SKM-1 (cell line): ENCODE measurements around the gene MPZL1.
A peak's percentile ranks its signal among the peaks of the same experiment; 100 is the strongest.

Experiments
- DNase-seq: peaks from one replicate; lab custom pipeline; 2025; ENCODE audit not compliant: unreplicated experiment; lab: John Stamatoyannopoulos, UW

MPZL1 gene

GRCh38 chr1:167695147-167695546 lies 26.6 kb upstream of the MPZL1 start:
- DNase-seq = no peak

GRCh38 chr1:167695756-167696561 lies 25.8 kb upstream of the MPZL1 start:
- no peak for DNase-seq

DNA sequence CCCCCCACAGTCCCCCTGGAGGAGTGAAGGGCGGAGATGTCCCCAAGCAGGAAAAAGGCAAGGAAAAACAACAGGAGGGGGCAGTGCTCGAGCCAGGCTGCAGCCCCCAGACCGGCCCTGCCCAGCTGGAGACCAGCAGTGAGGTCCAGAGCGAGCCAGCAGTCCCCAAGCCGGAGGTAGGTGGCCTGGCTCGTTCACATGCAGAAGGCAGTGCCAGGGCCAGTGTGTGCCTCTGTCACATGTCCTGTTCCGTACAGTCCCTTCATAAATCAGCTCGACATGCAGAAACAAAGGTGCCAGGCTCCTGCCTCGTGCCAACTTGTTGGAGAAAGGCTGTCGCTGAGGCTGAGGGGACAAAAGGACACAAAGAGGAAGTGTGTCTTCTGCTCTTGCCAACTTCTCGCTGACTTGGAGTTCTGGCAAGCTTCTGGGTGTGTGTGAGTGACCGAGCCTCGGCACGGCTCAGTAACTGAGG lies 24.1 kb upstream of the MPZL1 start:
- DNase-seq = no peak

- no peak for DNase-seq
Observed at GRCh38 chr1:167698313-167698712, 23.5 kb upstream of the MPZL1 start.

DNA sequence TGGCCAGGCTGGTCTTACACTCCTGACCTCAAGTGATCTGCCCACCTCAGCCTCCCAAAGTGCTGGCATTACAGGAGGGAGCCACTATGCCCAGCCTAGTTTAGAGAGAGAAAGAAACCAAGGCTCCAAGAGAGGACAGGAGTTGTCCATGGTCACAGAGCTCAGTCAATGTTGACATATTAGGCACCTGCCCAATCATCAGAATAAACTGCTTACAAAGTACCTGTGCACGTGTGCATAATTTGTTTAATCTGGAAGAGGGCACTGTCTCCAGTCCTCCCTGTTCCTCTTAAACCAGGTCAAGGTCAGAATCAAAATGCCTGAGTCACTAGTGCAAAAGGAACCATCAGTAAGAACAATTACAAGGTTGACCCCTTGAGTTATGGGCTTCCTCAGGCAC lies 20.3 kb upstream of the MPZL1 start:
- no peak for DNase-seq

GRCh38 chr1:167703557-167703956 lies 18.2 kb upstream of the MPZL1 start:
- no peak for DNase-seq

DNA sequence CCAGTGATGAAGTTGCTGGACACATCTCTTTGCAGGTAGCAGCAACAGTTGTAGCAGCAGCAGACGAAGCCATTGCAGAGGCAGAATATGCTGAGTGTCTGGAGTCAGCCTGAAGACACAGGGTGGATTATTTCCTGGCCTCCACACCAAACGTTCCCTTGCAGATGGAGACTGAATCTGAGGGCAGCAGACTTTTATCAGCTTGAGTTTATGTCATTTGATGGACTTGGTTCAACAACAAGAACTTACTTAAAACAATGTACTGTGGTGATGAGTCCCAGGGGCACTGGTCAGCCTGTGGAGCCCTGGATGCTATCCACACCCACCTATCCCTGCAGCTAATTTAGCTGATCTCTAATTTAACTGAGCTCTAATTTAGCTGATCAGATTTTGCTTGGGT lies 17.1 kb upstream of the MPZL1 start:
- no peak for DNase-seq

DNA sequence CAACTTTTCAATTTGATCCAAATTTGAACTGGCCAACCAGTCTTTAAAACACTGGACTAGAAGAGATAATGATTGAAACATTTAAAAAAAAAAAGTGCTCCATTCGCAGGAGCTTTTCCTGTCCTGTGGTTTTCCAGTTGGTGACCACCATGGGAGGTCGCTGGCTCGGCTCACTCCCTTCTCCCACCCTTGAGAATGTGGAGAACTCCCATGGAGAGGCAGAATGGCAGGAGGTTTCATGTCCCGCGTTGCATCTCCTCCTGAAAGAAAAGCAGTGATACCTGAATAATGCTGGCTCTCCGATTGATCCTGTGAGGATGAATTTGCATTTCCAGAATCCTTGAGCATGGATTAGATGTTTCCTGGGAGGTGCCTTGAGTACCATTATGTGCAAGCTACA lies 16.5 kb upstream of the MPZL1 start:
- no peak for DNase-seq

DNA sequence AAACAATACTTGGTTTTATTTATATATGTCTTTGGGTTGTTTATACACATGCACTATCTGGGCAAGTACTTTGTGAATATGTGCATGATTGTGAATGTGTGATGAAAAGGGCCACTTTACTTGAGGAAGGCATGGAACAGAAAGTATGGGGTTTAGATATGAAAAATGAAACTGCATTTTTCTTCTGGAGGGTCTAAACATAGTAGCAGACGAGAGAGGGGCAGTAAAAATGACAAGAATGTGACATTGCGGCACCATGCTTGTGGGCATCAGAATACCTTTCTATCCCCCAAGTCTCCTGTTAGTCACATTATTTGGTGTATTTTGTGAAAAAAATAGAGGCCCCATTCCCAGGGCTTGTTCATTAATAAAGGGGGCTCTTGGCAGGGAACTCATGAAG lies 15.4 kb upstream of the MPZL1 start:
- no peak for DNase-seq

DNA sequence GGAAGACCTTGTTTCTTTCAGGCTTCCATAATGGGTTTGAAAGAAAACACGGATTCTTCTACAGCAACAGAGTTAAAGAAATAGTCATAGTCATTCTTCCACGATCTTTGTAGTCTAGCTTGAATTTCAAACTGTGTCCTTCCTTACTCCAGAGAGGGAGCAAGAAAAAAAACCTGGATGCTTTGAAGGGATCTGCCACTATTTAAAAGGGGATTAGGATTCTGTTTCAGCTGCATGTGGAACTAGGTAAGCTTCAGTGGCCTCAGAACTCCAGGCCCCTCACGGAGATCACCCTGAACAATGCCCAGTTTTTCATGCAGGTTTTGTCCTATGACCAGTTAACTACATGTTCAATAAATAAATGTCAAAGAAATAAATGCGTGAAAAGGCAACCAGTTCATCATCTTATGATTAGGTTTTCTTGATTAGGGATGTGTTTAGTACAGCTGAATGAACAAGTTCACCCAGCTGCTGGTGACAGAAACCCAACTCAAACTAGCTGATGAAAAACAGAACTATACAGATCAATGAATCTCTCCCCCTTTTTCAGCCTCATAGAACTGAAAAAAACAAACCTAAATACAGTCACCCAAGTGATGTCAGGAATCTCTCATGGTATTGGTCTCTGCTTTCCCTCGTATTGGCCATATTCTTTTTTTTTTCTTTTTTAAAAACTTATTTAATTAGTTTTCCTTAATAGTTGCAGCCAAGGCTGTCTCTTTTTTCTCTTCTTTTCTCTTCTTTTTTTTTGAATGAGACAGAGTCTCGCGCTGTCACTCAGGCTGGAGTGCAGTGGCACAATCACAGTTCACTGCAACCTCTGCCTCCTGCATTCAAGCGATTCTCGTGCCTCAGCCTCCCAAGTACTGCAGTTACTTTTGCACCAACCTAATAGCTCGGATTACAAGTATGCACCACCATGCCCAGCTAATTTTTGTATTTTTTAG lies 14.6 kb upstream of the MPZL1 start:
- DNase-seq = no peak

GRCh38 chr1:167707942-167708341 lies 13.8 kb upstream of the MPZL1 start:
- DNase-seq = no peak

- DNase-seq = peak; percentile 66
Observed at GRCh38 chr1:167708940-167709389, 12.8 kb upstream of the MPZL1 start.

- no peak for DNase-seq
Observed at GRCh38 chr1:167710836-167711235, 10.9 kb upstream of the MPZL1 start.

DNA sequence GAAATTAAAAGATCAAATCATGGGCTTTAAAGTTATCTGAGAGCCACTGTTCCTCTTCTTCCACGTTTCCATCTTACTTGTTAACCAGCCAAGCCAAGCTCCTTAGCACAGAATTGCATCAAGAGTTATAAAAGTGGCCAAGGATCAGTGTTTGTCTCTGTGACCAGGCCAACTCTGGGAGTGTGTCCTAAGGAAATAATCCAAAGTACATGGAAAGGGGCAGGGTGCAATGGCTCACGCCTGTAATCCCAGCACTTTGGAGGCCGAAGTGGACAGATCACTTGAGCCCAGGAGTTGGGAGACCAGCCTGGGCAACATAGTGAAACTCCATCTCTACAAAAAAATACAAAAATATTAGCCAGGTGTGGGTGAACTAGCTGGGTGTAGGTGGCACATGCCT lies 10.0 kb upstream of the MPZL1 start:
- no peak for DNase-seq

DNA sequence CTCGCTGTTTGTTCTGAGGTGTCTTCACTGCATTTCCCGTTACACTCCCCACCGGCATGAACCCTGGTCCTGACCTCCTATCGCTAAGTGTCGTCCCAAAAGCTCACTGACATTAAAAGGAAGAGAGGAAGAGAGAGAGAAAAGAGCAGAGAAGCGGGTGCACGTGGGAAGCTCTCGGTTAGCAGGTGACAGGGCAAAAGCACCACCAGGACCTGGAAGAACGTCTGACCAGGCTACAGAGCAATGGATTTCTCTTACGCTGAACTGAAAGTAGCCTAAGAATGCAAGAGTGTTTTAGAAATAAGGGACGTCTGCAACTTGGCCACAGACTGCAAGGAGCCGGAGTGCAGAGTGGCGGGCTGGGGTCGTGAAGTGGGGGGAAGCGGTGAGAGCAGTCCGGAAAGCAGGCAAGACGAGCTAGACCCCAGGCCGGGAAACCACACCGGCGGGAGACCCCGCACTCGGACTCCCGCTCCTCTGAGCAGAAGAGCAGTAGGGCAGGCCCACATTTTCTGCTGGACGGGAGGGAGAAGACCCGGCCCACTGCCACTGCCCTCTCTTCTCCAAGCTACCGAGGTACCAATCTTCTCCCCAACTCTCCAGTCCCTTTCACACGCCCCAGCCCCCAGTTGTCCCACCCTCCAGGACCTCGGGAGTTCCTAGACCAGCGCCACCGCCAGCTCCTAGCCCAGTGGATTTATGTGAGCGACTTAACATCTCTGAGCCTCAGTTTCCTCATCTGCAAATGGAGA lies 8.3 kb upstream of the MPZL1 start:
- DNase-seq = no peak

- DNase-seq = no peak
Observed at GRCh38 chr1:167714098-167714438, 7.7 kb upstream of the MPZL1 start.

- DNase-seq = peak; percentile 93
Observed at GRCh38 chr1:167714439-167715156, 7.2 kb upstream of the MPZL1 start.

GRCh38 chr1:167715157-167715999 lies 6.4 kb upstream of the MPZL1 start:
- peak; percentile 97 for DNase-seq

- DNase-seq = no peak
Observed at GRCh38 chr1:167716000-167716271, 5.8 kb upstream of the MPZL1 start.

GRCh38 chr1:167717351-167717750 lies 4.4 kb upstream of the MPZL1 start:
- DNase-seq = no peak
